GM21737 (cell line): ENCODE measurements around the gene PBRM1.
"Not testable (repeated sequence)": the region's sequence is repeated elsewhere in the genome, so short reads cannot be mapped to it uniquely, and the experiment has no call there.

Source experiments
- ATAC-seq: cut with Tn5 transposase; IDR thresholded peaks from one replicate; pipeline ENCODE4 v1.9.1; 2021; ENCODE audit warnings: mild to moderate bottlenecking, moderate library complexity; ENCODE audit not compliant: unreplicated experiment

Gene PBRM1

DNA sequence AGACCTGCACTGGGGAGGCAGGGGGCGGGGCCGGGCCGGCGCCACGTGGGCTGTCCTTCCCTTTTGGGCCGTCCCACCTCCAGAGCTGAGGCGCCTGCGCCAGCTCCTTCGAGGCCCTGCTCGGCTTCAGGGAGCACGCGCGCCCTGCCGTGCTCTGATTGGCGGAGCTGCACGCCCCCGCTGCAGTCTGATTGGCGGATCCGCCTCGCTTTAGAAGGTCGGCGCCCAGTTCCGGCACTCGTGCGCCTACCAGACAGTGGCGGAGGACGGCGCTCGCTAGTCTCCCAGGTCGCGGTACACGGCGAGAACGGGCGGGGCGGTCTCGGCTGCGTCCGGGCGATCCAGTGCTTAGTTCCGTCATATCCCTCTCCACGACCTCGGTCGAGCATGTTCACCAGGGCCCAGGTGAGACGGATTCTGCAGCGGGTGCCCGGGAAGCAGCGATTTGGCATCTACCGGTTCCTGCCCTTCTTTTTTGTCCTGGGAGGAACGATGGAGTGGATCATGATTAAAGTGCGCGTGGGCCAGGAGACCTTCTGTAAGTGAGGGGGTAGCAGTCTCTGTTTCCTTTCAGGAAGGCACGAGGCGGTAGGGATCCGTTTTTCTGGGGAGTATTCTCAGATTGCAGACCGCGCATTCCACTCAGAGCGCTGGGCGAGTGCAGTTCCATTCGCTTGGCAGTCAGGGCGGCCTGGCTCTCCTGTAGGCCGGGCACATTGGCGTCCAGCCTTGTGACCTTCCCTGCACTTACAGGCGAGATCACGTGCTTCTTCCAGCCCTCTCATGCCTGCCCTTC, 149.1 kb downstream of the PBRM1 start, which contains the start of gene UQCC5:
TSS of gene UQCC5 (plus strand) at position 237 of the 796 bp plus-strand sequence. CDS start at position 388, 151 bp downstream.
- peak; percentile 76 for ATAC-seq

DNA sequence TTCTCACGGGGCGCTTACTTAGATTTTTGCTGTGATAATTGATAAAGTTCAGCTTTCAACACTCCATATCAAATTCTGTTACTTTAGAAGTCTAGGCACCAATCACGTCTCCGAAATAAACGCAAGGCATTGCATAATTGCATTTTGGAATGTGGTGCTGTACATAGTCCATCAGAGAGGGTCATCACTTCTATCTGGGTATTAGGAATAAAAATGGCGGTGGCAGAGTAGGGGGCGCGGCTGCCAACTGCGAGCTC, 149.7 kb downstream of the PBRM1 start:
- no peak for ATAC-seq

DNA sequence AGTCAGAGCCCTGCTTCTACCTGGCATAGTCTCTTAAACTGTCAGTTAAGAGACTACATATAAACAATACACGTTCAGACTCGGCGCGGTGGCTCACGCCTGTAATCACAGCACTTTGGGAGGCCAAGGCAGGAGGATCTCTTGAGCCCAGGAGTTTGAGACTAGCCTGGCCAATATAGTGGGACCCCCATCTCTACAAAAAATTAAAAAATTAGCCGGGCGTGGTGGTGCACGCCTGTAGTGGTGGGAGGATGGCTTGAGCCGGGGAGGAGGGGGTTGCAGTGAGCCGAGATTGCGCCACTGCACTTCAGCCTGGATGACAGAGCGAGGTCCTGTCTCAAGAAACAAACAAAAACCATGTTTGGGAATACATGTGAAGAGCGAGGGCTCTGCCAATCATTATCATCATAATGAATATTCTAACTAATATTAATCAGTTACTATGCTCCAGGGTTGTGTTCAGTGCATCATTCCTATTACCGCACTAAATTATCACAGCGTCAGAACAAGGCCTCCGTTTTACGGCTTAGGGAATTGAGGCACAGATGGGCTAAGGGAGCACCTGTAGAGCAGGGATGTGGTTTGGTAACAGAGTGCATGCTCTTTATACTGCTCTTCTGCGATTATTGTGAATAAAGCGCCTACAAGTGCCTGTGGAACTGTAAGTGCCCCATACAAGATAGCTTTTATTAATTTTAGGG, 150.2 kb downstream of the PBRM1 start:
- no peak for ATAC-seq

GRCh38 chr3:52534281-52535183, 151.2 kb downstream of the PBRM1 start:
- ATAC-seq, result no peak

- ATAC-seq, result peak; percentile 32
Measured at GRCh38 chr3:52533623-52534280, 152.0 kb downstream of the PBRM1 start, which contains the start of gene NT5DC2. Gene NT5DC2, minus strand, starts transcription at chr3:52533857. Its CDS starts 120 bp downstream, at chr3:52533737.

DNA sequence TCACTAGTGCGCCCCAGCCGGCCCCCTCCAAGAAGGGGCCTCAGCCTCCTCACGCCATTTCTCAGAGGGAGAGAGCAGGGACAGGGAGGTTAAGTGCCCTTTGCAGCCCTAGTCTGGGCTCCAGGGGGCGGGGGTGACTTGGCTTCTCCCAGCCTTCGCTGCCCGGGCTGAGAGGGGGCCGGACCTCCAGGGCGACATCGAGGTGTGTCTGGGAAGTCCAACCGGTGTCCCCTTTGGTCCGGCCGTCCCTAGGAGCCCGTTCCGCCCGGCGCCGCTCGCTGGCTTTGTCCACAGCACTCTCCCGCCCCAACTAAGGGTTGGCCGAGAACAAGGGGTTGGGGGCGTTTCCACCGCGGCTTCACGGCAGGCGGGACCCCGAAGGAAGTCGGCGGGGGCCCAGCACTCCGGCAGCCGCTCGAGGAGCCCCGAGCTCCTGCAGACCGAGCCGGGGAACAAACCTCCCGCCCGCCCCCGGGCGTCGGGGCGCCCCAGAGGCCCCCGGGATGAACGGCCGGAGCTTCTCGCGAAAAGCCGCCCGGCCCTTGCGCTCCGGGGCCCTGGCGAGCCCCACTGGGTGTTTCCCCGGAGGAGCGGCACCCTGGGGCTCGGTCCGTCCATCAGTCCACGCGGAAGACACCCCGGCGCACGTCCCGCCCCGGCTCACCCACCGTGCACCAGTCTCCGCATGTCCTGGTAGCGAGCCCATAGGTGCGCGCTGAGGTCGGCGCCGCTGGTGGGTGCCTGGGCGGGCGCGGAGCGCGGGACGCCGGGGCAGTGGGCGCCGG, 152.7 kb downstream of the PBRM1 start:
- no peak for ATAC-seq

GRCh38 chr3:52532517-52532837, 153.2 kb downstream of the PBRM1 start:
- no peak for ATAC-seq

DNA sequence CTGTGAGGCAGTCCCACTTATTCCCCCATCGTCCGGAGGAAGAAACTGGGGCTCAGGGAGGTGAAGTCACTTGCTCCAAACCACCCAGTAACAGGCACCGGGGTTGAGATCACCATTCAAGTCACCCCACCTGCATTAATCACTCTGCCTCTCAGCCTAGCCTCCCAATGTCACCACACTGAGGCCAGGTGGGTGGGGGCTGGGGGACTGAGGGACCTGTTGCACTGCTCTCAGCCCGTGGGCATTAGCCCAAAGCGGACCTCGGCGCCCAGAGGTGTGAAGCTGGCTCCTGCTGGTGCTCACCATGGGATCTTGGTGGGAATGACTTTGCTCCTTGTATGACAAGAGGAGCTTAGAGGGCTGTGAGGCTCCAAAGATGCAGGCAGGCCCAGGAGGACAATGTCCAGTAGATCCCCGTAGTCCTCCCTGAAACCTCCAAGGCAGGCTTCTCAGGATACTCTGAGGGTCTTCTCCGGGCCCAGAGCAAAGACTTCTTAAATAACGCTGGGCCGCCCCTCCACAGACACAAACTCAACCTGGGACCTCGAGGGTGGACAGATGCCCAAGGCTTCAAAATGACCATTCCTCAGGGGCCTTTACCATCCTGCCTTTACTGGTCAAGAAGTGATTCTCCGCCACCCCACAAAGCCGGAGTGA, 153.7 kb downstream of the PBRM1 start:
- ATAC-seq, result no peak

- no peak for ATAC-seq
Measured at GRCh38 chr3:52530918-52531826, 154.5 kb downstream of the PBRM1 start.

GRCh38 chr3:52529376-52530333, 156.1 kb downstream of the PBRM1 start:
- no peak for ATAC-seq

DNA sequence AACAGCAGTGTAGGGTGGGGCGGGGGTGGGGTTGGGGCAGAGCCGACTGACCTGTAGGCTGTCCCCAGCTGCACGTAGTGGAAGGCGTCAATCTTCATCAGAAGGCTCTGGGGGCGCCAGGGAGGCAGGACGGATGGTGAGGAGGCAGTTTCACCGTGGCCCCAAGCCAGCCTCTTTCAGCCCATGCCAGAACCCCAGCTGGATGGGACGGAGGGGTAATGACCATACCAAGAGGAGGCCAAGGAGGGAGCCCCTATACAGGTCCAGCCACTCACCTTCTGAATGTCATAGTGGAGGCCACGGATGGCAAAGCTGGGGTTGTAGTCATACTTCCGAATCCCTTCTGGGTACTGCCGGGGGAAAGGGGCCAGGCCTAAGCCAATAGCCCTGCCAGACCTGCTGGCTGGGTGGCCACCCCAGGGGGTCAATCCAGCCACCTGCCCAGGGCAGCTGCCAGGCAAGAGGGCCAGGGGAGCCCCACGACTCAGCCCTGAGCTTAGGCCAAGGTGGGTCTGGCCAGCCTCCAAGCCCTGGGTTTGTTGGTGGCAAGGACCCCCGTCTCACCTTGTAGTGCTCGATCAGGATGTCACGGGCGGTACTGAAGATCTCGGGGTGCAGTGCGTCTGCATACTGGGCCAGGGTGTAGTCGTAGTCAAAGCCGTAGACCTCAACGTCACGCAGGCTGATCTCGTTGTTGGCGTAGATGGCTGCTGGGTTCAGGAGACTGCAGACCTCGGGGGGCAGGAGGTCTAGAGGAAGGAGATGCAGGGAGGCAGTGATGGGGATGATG, 156.9 kb downstream of the PBRM1 start:
- ATAC-seq, result no peak

DNA sequence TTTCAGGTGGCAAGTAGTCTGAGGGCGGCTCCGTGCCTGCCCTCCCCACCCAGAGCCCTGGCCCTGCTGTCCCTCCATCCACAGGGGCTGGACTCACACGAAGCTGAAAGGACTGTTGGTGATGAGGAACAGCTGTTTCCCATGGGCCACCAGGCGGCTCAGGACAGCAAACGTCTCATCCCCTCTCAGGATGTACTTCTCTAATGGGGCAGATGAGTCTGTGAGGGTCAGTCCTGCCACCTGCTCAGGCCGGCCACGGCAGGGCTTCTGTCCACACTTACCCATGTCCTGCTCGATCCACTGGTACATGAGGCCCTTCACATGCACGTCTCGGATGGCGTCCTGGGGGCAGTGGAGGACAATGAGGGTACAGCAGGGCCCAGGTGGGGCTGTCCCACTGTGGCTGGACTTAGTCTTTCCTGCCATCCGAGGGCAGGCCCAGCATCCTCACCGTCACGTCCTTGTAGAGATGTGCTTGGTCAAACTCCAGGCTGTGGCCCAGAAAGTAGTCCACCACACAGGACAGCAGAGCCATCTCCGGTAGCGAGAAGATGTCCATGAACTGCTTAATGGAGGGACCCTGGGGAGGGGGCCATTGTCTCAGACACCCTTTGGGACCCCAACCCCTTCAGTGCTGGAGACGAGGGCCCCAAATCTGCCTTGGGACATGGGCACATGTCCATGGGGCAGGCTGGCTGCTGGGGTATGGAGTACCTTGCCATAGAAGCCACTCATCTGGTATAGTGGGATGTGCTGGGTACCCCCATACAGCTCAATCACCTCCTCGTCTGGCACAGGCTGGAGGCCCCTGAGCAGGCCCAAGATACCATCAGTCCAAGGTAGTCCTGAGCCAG, 157.8 kb downstream of the PBRM1 start:
- ATAC-seq, result no peak

DNA sequence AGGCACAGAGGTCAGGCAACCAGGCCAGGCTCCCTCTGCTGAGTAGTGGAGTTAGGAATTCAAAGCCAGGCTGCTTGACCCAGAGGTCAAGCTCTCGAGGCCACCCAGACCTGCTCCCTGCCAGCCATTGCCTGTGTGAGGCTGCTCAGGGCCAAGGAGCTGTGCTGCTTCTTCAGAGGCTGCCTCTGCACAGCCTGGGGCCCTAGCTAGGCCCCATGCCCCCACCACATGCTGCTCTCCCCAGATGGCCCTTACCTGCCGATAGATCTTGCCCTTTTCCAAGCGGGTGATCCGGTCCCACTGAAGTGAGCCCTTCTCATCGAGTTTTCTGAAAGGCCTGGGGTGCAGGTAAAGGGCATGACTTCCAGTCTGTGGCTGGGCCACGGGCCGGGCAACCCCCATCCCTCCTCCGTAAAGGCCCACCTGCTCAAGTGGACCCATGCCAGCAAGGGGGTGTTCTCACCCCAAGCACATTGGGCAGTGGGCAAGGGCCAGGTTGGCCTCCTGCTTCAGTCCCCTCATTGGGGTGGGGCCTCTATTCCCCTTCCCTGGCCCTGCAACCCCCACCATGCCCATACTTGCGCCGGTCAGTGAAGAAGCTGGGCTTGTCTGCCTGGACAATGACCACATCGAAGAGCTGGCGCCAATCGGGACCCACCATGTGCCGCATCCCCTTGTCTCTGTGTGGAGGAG, 158.5 kb downstream of the PBRM1 start:
- no peak for ATAC-seq

DNA sequence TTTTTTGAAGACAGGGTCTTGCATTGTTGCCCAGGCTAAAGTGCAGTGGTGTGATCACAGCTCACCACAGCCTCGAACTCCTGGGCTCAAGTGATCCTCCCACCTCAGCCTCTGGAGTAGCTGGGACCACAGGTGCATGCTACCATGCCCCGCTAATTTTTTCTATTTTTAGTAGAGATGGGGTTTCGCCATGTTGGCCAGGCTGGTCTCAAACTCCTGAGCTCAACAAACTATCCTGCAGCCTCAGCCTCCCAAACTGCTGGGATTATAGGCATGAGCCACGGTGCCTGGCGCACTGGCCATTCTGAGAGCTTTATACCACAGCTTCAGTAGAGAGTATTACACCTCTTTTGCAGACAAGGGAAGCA, 159.1 kb downstream of the PBRM1 start:
- ATAC-seq, result not testable (repeated sequence)
